ENCODE data around the gene PIGZ.

GRCh38 chr3:196915375-196915774, 53.3 kb downstream of the PIGZ start:
- TF ChIP-seq CTCF (IDR thresholded peaks at IDR 0.05) (no peak), POLR2A (IDR thresholded peaks at IDR 0.05) (no peak)
